NK-92 (cell line): ENCODE measurements around the gene SLC25A26.

ENCODE experiments used
- DNase-seq: peaks from one replicate; lab custom pipeline; 2025; ENCODE audit not compliant: unreplicated experiment; lab: John Stamatoyannopoulos, UW

The SLC25A26 gene

GRCh38 chr3:66317750-66318376, 97.1 kb downstream of the SLC25A26 start:
- DNase-seq: no peak

DNA sequence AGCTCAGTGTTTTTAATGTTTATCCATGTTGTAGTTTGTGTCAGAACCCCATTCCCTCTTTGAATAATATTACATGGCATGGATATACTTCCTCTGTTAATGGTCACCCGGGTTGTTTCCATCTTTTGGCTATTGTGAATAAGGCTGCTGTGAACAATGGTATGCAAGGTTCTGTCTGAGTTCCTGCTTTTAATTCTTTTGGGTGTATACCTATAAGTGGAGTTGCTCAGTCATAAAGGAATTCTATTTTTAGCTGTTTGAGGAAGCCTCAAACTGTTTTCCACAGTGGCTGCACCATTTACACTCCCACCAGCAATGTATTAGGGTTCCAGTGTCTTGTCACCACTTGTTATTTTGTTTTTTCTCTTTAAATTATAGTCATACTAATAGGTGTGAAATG, 99.6 kb downstream of the SLC25A26 start:
- no peak for DNase-seq

DNA sequence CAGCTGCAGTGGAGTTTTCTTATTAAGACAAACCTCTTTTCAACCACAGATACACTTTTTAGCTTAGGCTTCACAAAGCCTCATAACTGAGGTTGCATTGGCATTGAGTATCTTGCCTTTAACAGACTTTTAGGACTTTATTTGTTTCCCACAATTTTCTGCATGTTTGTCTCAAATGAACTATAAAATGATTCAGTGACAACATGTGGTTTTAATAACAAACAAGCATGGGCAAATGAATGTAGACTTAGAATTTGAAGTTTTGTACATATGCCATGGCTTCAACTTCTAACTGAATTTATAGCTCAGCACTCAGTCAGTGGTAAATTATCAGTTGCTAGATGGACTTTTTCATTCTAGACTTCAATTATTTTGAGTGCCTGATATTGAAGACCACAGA, 101.6 kb downstream of the SLC25A26 start:
- no peak for DNase-seq

DNA sequence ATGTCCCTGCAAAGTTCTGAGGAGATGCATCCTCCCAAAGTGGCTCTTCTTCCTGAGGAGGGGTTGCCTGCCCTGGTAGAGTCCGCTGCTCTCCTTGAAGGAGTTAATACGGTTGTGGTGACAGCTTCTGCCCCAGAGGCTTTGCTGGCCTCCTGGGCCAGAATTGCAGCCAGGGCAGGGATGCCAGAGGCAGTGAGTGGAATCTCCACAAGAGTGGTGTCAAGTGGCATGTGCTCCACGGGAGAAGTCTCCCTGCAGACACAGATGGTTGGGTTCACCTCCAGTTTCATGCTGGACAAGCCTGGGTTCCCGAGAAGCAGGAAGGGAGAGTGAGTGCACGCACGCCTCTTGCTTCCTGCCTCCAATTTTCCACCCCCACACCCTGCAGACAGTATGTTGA, 105.5 kb downstream of the SLC25A26 start:
- no peak for DNase-seq

- DNase-seq: no peak
Measured at GRCh38 chr3:66335671-66336070, 114.9 kb downstream of the SLC25A26 start.

GRCh38 chr3:66336333-66336766, 115.5 kb downstream of the SLC25A26 start:
- no peak for DNase-seq

- DNase-seq: no peak
Measured at GRCh38 chr3:66338927-66339326, 118.1 kb downstream of the SLC25A26 start.

- no peak for DNase-seq
Measured at GRCh38 chr3:66342717-66343356, 122.0 kb downstream of the SLC25A26 start.

- no peak for DNase-seq
Measured at GRCh38 chr3:66344391-66344811, 123.6 kb downstream of the SLC25A26 start.

- no peak for DNase-seq
Measured at GRCh38 chr3:66344848-66345578, 124.2 kb downstream of the SLC25A26 start.

DNA sequence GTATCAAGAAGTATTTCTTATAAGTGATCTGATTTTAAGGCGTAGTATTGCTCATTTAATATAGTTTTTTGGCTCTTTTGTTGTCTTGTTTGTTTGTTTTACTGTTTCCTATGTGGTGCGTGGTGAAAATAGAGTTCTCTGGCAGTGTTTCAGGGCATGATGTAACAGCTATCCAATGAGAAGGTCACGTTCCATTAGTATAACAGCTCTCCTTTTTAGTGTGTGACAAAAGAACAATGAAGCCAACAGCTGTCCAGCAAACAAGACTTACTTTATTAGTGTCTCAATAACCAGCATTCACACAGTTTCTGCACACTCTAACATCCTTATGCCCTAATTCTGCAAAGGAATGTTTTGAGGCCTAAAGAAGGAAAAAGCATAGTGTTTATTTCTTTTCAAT, 127.9 kb downstream of the SLC25A26 start:
- DNase-seq: no peak

DNA sequence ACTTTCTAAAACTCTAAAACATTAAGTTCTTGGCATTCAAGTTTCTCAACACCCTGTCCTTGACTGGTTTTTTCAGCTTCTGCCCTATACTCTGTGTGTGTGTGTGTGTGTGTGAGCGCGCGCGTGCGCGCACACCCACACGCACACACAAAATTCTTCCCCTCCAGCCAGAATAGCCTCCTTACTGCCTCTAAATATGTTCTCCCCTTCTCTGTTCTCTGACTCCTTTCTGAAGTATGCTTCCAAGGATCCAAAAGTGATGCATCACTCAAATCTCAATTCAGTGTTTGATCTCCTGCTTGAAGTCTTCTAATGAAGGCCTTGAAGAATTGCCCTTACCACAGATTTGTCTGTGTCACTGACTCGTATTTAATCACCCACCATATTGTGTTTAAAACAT, 129.8 kb downstream of the SLC25A26 start:
- no peak for DNase-seq

DNA sequence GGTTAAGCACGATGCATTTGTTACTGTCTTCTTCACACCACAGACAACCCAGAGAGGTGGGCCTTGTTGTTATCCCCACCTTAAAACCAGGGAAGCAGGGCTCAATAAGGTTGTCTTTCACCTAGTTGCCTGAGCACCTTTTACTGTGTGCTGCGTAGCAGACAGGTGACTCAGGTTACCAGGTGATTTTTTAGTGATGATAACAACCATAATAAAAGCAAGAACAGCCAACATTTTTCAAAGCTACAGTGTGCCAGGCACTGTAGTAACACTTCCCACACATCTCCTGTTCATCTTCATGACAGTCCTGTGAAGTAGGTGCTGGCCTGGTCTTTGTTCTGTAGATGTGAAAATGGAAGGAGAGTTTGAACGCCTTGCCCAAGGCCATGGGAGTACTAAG, 132.2 kb downstream of the SLC25A26 start:
- no peak for DNase-seq

DNA sequence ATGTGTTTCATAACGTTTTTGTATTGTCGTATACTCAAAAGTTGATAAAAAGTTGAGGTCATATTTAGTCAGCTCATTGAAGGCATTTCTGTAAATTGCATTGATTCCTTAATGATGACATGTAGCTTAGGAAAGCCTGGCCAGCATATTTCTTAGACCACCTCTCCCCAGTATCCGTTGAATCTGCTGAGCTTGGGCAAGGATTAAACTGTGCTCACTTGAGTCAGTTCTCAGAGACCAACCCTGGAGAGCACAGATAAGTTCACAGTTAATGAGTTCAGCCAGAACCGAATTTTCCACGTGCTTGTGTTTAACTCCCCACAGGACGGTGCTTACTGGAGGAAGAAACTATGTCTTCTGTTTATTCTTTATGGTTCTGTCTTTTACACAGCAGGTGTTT, 132.7 kb downstream of the SLC25A26 start:
- no peak for DNase-seq

GRCh38 chr3:66354001-66354400, 133.2 kb downstream of the SLC25A26 start:
- no peak for DNase-seq

DNA sequence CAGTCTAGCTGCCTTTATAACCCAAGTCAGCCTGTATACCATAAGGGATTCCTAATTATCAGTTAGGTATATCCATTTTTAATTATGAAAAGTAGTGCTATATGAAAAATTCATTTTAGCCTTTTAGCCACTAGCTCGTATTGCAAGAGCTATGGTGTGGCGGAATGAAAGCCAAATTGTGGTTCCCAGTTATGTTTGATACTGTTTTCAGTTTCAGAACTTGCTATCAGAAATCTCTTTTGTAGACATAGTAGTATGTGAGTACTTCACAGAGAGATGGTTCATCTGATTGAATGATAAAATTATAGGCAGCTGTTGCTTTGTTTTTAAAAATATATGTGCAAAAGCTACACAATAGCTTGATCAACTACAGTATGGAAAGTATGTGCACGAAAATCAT, 134.6 kb downstream of the SLC25A26 start:
- DNase-seq: no peak

DNA sequence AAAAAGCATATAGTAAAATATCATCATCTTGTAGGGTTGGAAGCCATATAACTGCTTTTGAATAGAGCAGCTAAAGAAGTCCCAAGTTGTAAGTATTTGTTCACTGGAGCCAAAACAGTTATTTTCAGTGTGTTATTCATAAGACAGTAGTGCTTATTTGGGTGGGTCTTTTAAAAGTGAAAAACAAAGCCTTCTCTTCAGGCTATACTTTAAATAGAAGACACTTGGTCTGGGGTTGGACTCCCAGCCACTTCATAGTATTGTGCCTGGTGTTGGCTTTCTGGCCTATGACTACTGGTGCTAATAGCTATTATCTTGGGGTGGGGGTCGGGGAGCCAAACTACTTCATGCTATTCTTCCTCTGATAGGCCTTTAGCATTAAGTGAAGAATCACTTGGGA, 135.2 kb downstream of the SLC25A26 start:
- no peak for DNase-seq

- DNase-seq: no peak
Measured at GRCh38 chr3:66361356-66361755, 140.6 kb downstream of the SLC25A26 start.

DNA sequence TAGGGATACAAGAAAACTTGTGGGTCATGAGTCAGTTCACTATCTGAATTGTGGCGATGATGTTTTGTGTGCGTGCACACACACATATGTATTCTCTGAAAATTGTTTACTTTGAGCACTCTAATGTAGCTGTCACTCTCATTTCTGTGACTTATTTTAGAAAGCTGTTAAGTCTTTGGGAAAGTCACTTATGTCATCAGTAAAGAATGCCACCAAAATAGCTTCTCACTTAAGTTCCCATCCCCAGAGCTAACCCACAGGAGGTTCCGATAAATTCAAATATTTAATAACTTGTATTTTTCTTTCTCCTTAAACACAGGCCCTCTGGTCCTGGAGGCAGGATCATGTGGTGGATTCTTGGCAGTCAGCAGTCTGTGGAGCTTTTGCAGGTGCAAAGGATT, 141.7 kb downstream of the SLC25A26 start:
- DNase-seq: no peak

DNA sequence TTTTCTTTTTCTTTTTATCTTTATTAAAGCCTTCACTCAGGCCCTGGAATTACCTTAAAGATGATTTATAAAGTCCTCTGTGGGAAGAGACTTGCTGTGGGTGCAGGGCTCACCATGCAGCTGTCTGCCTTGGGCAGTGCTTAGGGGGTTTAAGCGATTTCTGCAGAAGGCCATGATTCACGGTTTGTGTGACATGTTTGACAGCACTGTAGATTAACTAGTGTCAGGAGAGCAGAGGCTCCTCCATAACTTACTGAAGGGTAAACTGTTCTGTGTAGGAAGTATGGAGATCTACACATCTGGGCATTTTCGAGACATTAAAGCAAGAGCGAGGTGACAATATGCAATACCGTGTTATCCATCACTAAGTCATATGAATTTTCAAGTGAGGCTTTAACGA, 142.3 kb downstream of the SLC25A26 start:
- DNase-seq: no peak

GRCh38 chr3:66365080-66365479, 144.3 kb downstream of the SLC25A26 start:
- DNase-seq: no peak

DNA sequence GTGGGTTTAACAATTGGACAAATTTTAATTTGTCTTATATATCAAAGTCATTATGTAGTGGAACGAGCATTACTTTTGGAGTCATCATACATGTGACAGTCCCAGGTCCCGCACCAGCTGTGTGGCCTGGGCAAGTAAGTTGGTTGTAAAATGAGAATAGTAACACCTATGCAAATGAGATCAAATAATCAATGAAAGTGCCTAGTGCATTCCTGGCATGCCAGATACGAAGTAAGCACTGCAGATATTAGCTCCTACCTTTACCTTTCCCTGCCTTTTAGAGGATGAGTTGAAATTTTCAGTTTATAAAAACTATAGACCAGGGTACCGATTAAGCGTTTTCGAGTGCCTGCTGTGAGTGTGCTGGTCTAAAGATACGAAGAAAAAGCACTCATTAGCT, 145.9 kb downstream of the SLC25A26 start:
- DNase-seq: no peak
